Stimulated activated CD8-positive, alpha-beta memory T cell treated with anti-CD3 and anti-CD28 coated beads, Interleukin-4, amount 100 ng/mL, for 48 hours (primary cell): ENCODE results near the gene CLSTN2.

ENCODE experiments used
- DNase-seq: peaks from one replicate; pipeline ENCODE4 v3.0.0-alpha.2; 2020

CLSTN2 gene

DNA sequence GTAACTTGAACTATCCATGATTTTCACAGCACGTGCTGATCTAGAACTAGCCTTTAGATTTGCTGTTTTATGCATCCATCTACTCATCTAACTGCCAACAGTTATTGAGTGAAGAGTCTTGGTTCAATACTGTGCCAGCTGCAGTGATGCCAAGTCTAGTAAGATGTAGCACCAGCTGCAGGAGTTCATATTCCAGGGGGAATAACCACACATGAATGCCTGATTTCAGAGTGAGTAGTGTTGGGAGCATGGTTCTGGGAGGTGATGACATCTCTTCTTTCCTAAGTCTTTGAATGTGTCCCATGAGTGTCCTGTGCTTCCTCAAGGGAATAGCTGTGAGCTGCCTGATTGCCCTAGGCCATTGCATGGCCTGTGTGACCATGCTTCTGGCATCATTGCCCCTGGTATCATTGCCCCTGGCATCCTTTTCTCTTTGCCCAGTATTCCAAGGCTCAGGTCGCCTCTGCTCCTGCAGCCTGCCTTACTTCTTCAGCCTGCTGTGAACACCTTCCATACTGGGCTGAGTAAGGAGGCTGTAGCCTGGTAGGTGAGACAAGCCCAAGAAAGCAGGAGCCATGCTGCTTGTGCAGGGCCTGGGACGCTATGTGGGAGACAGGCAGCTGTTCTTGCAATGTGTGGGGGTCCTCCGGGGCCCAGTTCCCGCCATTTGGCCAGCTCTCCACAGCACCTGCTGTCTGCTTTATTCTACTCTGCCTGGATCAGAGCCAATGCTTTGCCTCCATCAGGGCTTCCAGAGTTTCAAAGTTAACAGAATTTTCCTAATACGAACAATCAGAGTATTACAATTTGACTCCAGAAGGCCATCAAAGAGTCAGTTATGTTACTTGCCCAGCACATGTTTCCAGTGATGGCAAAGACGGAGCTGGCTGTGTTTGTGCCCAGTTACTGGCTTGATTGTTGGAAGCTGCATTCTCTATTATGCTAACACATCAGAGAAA is 73.2 kb downstream of the CLSTN2 start:
- DNase-seq: no peak

DNA sequence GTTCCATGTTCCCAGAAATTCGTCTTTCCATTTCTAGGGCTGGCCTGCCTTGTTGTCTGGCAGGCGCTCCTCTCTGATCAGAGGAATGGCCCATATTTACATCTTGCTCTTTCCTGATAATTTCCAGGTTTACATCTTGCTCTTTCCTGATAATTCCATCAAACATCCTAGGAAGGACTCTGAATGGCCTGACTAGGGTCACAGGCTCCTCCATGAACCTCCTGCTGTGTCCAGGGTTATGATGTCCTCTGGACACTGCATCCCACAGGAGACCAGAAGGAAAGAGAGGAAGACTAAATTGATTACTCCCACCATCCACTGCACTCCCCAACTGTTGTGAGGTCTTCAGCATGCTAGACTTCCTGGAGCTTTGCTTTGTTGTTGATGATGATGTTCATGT is 75.4 kb downstream of the CLSTN2 start:
- no peak for DNase-seq

DNA sequence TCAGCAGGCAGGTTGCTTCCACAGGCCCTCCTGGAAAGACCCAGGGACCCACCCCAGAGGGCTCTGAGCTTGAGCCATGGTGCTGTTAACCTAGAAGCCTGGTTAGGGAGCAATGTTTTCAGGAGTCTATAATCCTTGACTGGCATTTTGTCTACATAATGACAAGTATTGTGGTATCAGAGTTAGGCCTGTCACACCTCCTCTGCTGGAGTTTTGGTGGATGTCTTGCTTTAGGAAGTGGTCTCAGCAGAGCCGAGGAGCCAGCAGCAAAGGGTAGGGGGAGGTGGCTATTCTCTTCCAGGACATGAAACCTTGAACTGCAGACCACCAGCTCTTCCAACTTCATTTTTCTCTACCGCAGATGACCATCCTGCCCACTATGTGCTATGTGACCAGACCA is 76.1 kb downstream of the CLSTN2 start:
- DNase-seq: no peak

DNA sequence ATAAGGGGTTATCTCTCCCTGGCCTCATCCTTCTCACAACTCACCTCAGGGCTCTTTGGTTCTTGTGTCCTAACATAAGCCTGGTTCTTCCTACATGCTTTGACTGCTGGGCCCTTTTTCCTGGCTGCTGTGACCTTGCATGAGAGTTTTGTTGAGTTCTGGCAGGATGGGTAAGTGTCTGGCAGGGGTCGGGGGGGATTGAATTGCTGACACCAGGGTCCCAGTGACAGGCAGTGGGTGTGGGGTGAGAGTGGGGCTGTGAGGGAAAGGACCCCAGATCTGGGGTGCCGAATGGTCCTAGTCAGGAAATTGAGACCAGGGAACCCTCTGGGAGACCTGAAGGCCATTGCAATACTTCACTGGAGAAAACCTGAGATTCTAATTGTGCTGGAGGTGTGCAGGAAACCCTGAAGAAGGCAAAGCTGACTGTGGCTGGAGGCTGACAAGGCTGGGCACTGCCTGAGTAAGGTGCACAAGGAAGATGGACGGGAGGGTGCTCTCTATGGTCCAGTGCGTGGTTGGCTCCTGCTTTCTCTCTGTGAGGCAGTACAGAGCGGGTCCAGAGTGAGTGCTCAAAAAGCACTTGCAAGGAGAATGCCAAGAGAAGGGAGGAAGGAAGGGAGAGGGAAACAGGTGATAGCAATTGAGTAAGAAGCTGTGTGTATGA is 76.8 kb downstream of the CLSTN2 start:
- no peak for DNase-seq

DNA sequence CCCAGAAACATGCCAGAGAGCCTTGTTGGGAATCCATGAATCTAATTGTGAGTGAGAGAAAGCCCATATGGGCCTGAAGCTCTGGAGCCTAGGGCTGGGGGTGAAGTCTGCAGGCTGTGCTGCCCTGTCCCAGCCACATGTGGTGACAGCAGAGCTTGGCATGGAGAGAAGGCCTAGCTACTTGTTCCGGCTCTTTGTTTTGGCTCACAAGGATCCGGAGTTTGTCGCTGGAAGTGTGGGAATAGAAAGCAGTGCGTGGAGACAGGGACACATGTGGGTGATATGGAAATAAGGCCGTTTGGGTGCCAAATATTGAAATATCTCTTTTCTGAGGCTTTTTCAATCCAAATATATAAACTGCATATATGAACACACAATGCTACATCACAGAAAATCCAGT is 78.2 kb downstream of the CLSTN2 start:
- no peak for DNase-seq

DNA sequence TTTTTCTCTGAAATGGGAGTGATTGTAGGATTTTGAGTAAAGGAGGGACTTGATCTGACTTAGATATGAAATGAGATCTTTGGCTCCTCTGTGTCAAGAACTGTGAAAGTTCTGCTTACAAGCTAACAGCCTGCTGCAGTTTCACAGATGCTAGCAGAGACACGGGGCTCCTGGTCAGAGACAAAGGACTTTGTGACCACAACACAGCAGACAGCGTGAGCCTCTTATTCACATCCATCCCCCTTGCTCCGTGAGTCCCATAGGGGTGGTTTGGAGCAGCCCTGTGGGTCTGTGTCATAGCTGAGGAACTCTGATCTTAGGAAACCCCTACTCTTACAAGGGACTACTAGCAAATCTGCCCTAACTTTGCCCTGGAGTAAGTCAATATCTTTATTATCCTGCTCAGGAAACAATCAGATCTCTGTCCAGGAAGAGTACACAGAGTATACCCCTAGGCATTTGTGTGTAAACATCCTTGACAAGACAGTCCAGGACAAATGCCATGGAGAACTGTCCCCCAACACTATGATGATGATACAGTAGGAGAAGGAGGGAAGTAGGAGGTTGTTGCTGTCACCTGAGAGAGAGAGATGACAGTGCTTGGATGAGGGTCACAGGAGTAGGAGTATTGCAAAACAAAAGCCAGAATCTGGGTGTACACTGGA is 80.0 kb downstream of the CLSTN2 start:
- no peak for DNase-seq

DNA sequence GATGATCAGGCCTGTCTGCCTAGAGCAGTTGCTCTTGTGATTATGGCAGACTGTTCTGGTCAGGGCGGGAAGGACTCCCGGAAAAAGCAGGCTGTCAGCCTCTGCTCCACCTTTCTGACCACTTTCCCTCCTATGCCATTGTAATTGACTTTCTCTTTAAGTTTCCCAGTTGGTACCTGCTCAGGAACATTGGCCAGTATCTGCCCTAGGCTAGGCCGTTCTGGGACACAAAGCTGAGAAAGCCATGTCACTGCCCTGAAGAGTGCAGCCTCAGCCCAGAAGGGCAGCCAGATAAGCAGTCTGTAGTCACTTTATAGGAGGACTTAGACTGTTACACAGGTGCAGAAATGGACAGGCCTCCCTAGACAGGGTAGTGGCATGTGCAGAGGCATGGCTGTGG is 80.8 kb downstream of the CLSTN2 start:
- DNase-seq: no peak

DNA sequence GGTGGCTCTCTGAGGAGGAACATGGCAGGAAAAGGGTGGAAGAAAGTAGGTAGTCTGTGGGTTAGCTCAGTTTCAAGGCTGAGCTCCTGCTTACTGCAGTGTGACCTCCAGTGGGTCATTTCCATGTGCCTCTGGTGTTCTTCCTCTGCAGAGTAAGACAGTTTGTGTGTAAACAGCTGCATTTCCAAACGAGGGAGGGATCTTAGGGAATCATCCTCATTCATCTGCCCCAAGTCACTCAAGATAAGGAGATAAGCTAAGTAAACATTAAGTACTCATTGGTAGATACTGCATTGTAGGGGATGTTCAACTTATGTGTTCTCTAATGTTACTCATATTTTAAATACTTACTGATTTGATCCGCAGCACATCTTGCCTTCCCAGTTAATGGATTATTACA is 83.6 kb downstream of the CLSTN2 start:
- no peak for DNase-seq

DNA sequence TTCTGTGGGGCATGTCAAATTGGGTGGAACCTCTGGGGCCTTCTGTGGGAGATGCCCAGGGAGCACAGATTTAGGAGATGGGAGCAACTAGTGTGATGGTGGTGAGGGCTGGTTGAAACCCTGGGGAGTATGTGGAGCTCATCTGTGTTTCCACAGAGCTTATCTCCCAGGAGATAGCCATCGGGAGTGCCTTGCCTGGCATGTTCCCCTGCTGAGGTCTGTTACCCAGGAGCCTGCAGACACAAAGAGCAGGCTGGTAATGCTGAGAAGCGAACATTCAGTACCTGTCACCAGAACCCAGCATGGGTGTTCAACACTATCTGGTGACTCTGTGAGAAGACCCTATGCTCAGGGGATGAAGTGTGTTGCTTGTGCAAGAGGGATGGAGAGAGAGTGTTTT is 85.0 kb downstream of the CLSTN2 start:
- no peak for DNase-seq

DNA sequence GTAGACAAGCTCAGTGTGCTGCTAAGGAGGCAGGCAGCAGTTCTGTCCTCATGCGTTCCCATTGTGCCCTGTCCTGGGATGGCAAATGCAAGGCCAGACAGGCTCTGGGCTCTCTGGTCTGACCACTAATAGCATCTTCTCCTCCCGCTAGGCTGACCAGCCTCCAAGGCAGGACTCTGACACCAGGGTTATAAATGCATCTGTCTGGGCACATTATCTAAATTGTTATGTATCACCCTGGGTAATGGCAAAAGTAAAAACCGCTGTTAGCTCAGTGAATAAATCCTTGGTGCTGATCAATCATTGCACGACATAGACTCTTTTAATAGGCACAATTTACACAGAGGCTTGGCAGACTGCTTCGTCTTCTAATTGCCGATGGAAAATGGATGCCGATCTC is 85.6 kb downstream of the CLSTN2 start:
- DNase-seq: no peak

DNA sequence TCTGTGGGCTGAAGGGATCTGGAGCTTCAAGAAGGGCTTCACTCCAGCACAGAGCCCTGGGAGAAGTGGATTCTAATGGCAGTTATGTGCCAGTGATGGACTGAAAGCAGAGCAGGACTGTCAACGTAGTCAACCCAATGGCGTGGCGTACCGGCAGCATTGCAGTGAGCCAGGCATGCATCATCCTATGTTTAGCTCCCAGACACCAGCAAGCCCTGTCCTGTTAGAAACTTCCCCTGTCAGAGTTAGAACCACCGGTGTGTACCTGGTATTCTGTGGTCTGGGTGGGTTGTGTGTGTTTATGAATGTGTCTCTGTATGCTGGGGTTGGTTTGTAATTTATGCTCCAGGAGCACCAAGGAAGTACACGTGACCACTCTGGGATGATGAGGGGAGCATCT is 86.3 kb downstream of the CLSTN2 start:
- no peak for DNase-seq

DNA sequence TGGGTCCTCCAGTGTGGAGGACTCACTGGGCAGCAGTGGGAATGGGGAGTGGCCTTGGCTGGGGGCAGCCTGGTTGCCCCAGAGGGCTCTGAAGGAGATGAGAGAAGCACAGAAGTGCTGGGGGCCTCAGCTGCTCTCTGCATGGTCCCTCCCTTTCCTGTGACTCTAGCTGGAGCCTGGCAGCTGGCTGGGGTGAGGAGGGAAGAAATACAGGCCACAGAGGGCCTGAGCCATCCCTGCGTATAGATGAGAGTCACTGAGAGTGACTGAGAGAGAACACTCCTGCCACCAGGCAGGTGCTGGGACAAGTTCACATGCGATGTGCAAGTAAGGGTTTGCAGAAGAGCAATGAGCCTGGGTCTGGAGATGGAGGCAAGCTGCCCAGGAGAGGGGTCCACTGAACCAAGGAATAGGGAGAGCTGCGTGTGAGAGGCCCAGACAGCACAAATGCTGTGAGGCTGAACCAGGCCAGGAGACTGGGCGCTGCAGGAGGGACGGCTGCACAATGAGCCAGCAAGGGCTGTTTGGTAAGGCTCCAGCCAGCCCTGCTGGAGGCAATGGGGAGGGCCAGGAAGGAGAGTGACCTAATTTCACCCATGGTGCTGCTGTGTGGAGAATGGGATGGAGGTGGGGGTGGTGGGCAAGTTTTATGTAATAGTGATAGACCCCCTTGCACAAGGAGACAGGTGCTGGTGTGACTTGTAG is 87.2 kb downstream of the CLSTN2 start:
- no peak for DNase-seq

DNA sequence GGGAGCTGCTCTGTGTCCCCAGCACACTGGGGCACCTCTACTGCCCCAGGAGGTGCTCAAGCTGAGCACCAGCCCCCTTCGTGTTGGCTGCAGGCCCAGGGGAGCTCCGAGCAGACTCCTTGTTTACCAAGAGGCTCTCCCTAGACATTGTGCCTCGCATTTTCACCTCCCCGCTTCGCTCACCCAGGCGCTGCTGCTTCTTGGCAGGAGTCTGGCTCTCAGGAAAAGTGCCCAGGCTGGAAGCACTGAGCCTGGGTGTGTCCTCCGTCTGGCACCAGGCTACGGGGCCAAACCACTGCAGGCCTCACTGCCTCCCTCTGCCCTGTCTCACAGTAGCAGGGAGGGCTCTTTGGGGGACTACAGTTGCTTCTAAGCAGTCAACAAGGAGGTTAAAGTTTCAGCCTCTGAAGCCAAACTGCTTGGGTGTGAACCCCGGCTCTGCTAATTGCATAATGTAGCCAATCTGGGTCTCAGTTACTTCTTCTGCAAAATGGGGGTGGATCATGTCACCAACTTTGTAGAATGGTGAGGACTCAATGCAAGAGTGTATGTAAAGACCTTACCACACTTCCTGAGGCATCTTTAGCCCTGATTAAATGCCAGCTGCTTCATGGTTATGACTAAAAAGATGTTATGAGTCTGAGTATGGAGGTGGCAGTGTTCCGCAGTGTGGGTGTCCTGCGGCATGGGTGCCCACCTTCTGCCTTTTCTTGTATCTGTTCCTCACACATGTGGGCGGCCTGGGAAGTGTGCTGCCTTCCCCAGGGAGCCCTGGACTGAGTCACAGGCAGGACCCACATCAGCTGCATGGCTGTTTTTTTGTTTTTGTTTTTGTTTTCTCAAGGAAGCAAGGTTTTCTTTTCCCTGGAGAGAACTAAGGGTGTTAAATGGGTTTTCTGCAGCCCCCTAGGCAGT is 88.9 kb downstream of the CLSTN2 start:
- no peak for DNase-seq

DNA sequence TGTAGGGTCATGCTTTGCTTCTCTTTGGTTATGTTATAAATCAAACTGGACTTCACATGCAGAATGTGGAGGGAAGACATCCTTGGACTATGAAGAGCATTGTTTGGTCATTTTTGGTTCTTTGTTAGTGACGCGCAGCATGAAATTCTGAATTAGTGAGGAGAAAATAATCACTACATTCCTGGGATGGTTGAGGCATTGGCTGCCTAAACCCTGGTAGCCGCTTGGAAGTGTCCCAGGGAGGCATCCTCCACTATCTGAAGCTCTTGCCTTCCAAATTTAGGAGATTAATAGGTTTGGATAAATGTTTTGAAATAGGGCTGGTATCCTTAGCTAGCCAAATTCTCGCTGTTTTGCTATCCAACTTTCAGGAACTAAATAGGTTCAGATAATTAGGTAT is 96.2 kb downstream of the CLSTN2 start:
- DNase-seq: no peak

DNA sequence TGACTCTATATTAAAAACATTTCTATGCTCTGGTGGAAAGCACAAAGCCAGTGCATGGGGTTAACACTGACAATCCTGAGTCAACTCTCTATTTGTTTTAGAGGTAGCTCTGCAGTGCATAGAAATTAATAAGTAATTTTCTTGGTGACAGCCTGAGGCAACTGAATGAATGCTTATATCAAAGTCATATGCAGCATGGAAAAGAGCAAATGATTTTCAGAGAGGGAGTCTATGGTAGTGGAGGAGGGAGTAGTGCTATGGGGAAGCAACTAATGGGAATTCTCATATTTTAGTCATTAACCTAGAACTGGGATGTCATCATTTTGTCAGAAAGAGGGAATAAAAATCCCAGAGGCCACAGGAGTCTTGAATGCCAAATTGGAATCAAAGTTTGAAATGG is 99.1 kb downstream of the CLSTN2 start:
- DNase-seq: no peak

DNA sequence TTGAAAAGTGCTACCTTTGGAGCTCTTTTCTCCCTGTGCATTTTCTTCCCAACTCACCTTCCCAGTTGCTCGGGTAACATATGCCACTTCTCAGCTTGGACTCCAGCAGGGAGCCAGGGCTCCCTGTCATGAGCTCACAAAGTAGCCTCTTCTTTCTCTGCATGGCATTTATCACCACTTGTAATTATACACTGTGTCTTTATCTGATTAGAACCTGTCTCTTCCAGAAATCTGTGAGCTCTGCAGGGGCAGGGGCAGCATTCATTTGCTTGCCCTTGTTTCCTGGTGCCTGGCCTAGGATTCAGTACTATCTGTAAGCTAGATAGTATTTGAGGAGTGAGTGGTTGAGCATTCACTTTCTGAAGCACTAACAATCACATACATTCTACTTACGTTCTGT is 100.9 kb downstream of the CLSTN2 start:
- no peak for DNase-seq

DNA sequence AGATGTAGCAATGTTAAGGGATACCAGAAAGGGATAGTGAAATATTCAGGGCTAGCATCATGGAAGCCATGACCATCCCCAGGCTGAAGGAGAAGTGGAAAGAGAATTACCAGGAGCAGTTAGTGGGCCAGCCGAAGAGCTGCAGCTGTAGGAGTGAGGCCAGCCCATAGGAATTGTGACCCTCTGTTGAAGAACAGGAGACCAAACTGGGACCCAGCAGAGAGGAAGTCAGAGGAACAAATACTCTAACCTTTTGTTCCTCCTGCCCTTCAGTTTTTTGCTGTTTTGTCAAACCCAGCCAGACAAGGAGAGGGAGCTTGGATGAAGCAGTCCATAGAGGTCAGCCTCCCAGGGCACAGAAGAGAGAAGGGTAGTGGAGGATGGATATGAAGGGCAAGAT is 115.4 kb downstream of the CLSTN2 start:
- DNase-seq: no peak

DNA sequence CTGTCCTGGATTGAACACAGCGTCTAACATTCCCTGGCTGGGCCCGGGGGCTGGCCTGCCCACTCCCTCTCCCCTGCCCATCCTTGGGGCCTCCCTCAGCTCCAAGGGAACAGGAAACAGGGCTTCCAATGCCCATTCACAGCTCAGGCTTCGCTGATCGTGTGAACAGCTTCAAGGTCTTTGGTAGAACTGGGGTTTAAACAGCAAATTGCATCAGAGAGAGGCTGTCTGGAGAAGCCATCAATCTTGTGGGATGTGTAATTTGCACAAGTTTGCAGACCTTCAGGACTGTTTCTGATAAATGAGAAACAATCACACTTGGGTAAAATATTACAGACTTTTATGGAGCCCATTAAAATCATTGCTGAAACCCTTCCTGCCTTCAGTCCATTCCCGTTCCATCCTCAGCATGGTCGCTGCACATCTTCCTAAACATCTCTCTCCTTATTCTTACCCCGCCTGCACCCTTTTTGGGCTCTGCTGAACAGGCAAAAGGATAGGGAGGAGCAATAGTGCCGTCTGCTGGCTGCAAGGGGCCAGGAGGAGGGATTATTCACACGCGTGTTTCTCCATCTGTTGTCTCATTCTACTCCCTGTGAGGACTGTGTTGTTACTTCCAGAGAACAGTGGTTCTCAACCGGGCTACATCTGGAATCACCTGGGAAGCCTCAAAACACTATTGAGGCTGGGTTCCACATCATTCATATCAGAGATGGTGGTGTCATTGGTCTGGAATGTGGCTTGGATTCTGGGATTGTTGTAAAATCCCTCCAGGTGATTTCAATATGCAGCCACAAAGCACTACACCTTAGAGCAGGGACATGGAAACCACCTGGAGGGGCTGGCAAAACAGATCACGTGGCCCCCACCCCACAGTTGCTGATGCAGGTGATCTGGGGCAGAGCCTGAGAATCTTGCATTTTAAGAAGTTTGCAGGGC is 116.3 kb downstream of the CLSTN2 start:
- DNase-seq: no peak

DNA sequence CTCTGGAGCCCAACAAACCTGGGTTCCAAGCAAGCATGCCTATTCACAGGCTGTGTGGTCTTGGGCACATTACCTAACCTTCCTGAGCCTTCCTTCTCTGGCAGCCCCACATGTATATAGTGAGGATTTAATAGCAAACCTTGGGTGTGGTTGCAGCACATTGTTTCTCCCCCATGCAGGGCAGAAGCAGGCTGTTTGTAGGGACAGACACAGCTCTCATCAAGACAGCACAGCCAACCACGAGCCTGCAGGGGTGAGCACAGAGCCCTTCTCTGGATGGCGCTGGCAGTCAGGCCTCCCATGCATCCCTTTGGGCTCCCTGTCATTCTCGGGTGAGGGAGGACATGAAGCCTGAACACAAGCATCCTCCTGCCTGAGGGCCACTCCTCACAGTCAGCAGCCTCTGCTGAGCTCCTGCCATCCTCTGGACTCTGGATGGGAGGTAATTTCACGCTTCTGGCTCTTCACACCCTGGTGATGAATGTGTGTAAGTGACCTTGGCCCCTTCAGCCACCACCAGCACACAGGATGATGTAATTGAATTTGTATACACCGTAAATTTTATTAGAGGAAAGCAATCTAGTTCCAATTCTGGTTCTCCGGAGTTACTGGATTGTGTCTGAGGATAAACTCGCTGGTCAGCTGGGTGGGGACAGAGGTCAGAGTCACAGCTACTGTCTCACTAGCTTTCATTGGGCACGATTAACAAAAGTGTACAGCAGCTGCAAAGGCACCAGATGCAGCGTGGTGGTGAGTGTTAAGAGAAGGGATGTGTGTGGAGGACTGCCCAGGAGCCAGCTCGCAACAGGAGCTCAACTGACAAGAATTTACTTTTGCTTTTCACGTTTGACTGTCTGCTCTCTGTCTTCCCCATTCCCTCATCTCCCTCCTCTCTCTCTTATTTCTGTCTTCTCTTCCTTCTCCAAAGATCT is 118.1 kb downstream of the CLSTN2 start:
- DNase-seq: no peak

DNA sequence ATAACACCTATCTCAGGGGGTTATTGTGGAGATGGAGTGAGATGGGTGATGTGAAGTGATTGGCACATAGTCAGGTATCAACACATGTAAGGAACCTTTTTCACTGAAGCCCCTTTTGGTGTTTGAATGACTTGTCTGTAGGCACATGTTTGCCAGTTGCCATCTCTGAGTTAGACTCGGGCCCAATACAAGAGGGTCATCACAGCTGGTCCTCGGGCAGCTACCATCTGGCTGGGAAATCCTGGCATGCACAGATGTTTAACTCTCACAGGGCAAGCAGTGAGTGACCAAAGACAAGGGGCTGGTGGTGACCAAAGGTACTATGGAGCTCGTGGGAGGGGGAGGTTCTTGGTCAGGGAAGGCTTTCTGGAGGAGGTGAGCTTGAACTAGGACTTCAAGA is 118.8 kb downstream of the CLSTN2 start:
- DNase-seq: no peak
